ENCODE data around the gene CIRBP. TPM values are rescaled to one million over a fixed set of nuclear protein-coding genes. Genes with fewer than 3 reads are reported as not detected.

CIRBP gene
- total and polyA plus RNA-seq, 2 donors (not counting 1 experiment from before 2014, with no cell fraction given) = 104 to 298 TPM

- H3K4me2 ChIP-seq (ENCODE audit: extremely low read depth, insufficient read depth, low read length) = no peak overlapping the region
- H3K79me2 ChIP-seq (ENCODE audit: control insufficient read depth, insufficient read depth, low read length) = peaks cover 52% of the 10 kb centered on the region
- H2AFZ ChIP-seq (ENCODE audit: low read length) = no peak overlapping the region
- no peak overlapping the region for H3K4me3 ChIP-seq (replicated peaks in 1 of 4; ENCODE audit: control extremely low read depth in 1 of 4, insufficient read depth in 1 of 4, low read depth in 3 of 4, low read length in 4 of 4)
- H3K36me3 ChIP-seq (ENCODE audit: control insufficient read depth, insufficient read depth, low read length) = peaks cover 42% of the 10 kb centered on the region
- DNase-seq (ENCODE audit: low read depth in 2 of 2) = no peak
- H3K4me1 ChIP-seq (ENCODE audit: control insufficient read depth, extremely low read depth, insufficient read depth, low read length) = peaks cover 52% of the 10 kb centered on the region
- TF ChIP-seq CTCF (conservative IDR thresholded peaks at IDR 0.05 in 1 of 2, IDR thresholded peaks at IDR 0.05 in 1 of 2; ENCODE audit: low read depth in 1 of 2, low read length in 2 of 2) (no peak), EZH2 (IDR thresholded peaks at IDR 0.05; ENCODE audit: low read length, missing control alignments) (no peak)
- H4K20me1 ChIP-seq (ENCODE audit: control insufficient read depth, extremely low read depth, insufficient read depth, low read length) = no peaks in the 10 kb centered on the region
- no peaks in the 10 kb centered on the region for H3K9me3 ChIP-seq (ENCODE audit: control insufficient read depth, insufficient read depth, low read depth, low read length)
- no peaks in the 10 kb centered on the region for H3K27me3 ChIP-seq (ENCODE audit: control insufficient read depth, insufficient read depth, low read length)
- H3K27ac ChIP-seq (ENCODE audit: insufficient read depth, low read length) = peak overlapping the region; percentile 35
- no peak overlapping the region for H3K9ac ChIP-seq (ENCODE audit: insufficient read depth, low read length)
Measured at GRCh38 chr19:1256646-1257474, 12.3 kb upstream of the CIRBP start.

GRCh38 chr19:1257475-1258162 is 11.5 kb upstream of the CIRBP start:
- H2AFZ ChIP-seq (ENCODE audit: low read length) = no peak overlapping the region
- H4K20me1 ChIP-seq (ENCODE audit: control insufficient read depth, extremely low read depth, insufficient read depth, low read length) = no peaks in the 10 kb centered on the region
- H3K27ac ChIP-seq (ENCODE audit: insufficient read depth, low read length) = peak overlapping the region; percentile 54
- TF ChIP-seq CTCF (conservative IDR thresholded peaks at IDR 0.05 in 1 of 2, IDR thresholded peaks at IDR 0.05 in 1 of 2; ENCODE audit: low read depth in 1 of 2, low read length in 2 of 2) = no peak
- no peak overlapping the region for H3K9ac ChIP-seq (ENCODE audit: insufficient read depth, low read length)
- no peak overlapping the region for H3K4me2 ChIP-seq (ENCODE audit: extremely low read depth, insufficient read depth, low read length)
- H3K4me1 ChIP-seq (ENCODE audit: control insufficient read depth, extremely low read depth, insufficient read depth, low read length) = peaks cover 55% of the 10 kb centered on the region
- no peak overlapping the region for H3K4me3 ChIP-seq (replicated peaks in 1 of 4; ENCODE audit: control extremely low read depth in 1 of 4, insufficient read depth in 1 of 4, low read depth in 3 of 4, low read length in 4 of 4)
- peaks cover 45% of the 10 kb centered on the region for H3K79me2 ChIP-seq (ENCODE audit: control insufficient read depth, insufficient read depth, low read length)
- DNase-seq (ENCODE audit: low read depth in 2 of 2) = no peak
- no peaks in the 10 kb centered on the region for H3K9me3 ChIP-seq (ENCODE audit: control insufficient read depth, insufficient read depth, low read depth, low read length)
- no peaks in the 10 kb centered on the region for H3K27me3 ChIP-seq (ENCODE audit: control insufficient read depth, insufficient read depth, low read length)
- H3K36me3 ChIP-seq (ENCODE audit: control insufficient read depth, insufficient read depth, low read length) = peaks cover 41% of the 10 kb centered on the region

- peaks cover 41% of the 10 kb centered on the region for H3K36me3 ChIP-seq (ENCODE audit: control insufficient read depth, insufficient read depth, low read length)
- H3K79me2 ChIP-seq (ENCODE audit: control insufficient read depth, insufficient read depth, low read length) = peaks cover 45% of the 10 kb centered on the region
- H3K9ac ChIP-seq (ENCODE audit: insufficient read depth, low read length) = no peak overlapping the region
- H3K9me3 ChIP-seq (ENCODE audit: control insufficient read depth, insufficient read depth, low read depth, low read length) = no peaks in the 10 kb centered on the region
- no peak for TF ChIP-seq CTCF (conservative IDR thresholded peaks at IDR 0.05 in 1 of 2, IDR thresholded peaks at IDR 0.05 in 1 of 2; ENCODE audit: low read depth in 1 of 2, low read length in 2 of 2)
- no peak for TF ChIP-seq EZH2 (IDR thresholded peaks at IDR 0.05; ENCODE audit: low read length, missing control alignments)
- no peaks in the 10 kb centered on the region for H4K20me1 ChIP-seq (ENCODE audit: control insufficient read depth, extremely low read depth, insufficient read depth, low read length)
- H3K27ac ChIP-seq (ENCODE audit: insufficient read depth, low read length) = peak overlapping the region; percentile 47
- peak overlapping the region; percentile 26 for H3K4me2 ChIP-seq (ENCODE audit: extremely low read depth, insufficient read depth, low read length)
- no peak overlapping the region for H3K4me3 ChIP-seq (replicated peaks in 1 of 4; ENCODE audit: control extremely low read depth in 1 of 4, insufficient read depth in 1 of 4, low read depth in 3 of 4, low read length in 4 of 4)
- DNase-seq (ENCODE audit: low read depth in 2 of 2) = no peak
- peaks cover 60% of the 10 kb centered on the region for H3K4me1 ChIP-seq (ENCODE audit: control insufficient read depth, extremely low read depth, insufficient read depth, low read length)
- H3K27me3 ChIP-seq (ENCODE audit: control insufficient read depth, insufficient read depth, low read length) = no peaks in the 10 kb centered on the region
- H2AFZ ChIP-seq (ENCODE audit: low read length) = no peak overlapping the region
Measured at GRCh38 chr19:1258163-1258492, 11.0 kb upstream of the CIRBP start.
